Measurements from ENCODE around the gene TCAIM.
"Not testable (repeated sequence)": the region's sequence is repeated elsewhere in the genome, so short reads cannot be mapped to it uniquely, and the experiment has no call there.

TCAIM gene

DNA sequence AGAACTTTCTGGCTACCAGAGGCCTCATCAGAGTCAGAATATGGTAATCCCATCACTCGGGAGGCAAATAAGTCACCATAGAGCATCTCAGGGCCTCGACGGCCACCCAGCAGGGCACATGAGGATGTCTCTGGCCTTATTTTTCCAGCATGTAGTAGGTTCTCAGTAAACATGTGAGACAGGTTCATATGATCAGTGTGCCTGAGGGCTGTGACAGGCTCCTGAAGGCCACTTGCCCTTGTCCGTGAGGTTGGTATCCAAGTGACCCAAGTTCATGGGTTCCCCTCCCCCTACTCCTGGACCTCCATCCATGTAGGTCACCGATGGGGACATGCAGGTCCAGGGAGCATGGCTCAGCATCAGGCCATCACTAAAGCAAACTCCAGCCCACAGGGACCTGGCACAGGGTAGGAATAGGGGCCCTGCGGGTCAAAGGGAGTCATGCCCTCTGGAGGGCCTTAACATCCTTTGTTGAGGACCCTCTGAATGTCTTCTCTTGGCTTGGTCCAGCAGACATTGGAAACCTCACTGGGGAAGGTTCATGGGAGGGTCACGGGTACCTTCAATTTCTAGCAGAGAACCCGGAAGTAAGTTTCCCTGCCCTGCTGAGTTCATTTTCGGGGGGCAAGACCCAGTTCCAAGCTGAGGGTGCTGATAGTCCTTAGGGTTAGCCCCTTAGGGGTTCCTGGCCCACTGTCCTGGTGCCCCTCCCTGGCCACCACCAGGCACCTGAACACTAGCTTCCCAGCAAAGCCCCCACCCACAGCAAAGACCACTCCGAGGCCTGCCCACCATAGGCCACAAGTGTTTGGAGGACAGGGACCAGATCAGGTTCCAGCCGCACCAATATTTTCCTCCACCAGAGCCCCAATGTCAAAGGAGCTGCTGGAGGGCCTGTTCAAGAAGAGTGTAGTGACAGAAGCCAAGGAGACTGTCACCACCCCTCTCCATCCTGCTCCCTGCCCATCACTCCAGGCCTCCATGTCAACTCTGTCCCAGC lies 77.8 kb downstream of the TCAIM start:
- DNase-seq: no peak

DNA sequence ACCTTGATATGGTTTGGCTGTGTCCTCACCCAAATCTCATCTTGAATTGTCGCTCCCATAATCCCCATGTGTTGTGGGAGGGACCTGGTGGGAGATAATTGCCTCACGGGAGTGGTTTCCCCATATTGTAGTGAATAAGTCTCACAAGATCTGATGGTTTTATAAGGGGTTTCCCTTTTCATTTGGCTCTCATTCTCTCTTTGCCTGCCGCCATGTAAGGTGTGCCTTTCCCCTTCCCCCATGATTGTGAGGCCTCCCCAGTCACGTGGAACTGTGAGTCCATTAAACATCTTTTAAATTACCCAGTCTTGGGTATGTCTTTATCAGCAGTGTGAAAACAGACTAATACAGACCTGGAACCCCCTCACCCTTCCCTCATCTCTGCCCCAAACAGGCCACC lies 79.6 kb downstream of the TCAIM start:
- DNase-seq: not testable (repeated sequence)

DNA sequence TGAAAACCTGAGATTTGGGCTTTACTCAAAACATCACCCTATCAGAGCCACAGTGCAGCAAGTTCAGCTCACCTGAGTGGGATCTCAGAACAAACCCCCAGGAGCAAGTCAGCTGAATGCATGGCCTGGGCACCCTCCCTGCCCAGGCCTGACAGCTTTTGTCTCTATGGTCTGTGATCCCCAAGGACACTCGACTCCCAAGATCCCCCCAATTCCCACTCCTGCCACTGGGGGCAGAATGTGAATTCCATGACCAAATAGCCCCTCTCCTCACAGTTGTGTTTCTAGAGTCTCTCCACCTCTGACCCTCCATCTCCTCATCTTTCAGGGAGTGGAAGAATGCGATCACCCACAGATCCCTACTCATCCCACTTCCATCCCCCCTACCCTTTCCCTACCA lies 80.0 kb downstream of the TCAIM start:
- DNase-seq: no peak

DNA sequence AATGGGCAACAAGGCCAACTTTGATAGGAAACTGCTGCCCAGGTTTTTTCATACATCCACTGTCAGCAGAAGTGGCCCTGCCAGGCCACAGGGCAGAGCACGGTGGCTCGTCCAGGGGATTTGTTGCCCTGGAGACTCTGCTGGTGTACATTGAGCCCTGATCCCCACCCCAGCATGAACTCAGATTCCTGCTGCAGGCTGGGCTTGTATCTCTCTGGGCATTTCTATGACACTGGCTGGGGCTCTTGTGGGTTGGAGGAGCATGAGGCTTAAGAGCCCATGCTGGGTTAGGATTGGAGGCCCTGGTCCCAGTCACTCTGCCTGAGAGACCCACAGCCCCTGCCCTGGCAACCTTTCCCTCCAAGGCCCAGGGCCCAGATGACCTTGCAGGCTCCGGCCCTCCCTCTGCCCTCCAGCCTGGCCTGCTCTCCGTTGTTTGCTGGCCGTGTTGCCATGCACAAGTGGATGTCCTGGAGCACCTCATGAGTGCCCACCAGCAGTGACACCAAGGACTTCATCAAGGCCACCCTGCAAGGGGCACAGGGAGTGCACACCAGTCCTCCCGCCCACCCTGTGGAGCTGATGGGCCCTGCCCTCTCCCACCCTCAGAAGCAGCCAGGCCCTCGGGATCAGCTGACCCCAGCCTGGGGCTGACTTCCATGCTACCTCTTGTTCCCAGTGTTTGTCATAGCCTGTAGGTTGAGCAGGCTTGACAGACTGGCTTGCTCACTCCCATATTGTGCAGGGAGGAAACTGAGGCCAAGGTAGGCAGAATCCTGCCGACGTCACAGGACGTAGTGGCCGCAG lies 80.8 kb downstream of the TCAIM start:
- DNase-seq: no peak

DNA sequence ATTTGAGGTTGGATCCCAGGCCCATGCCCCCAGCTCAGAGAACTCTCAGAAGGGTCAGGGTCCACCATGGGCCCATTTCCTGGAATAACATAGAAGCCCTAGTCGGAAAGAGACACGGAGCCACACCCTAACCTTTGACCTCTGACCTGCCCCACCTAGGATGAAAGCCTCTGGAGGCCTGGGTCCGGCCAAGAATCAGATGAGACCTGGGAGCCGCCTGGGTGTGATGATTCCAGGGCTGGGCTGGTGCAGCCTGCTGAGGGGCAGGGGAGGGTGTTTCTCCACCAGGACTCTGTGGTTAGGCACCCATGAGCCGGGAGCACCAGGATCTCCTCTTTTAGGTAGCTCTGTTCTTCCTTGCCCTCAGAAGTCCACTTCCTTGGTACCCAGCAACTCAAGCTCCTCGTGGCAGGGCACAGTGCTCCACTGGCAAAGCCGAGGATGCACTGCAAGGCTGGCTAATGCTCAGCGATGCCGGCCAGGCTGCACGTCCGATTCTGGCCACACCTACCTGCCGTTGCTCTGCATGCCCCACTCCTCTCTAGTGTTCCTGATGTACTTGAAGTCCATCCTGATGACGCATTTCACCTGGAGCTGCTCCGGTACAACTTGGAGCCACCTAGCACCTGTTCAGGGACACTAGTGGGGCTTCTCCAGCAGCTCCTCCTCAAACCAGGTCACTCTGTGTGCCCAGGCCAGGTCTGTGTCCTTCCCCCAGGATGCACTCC lies 81.5 kb downstream of the TCAIM start:
- DNase-seq: no peak

DNA sequence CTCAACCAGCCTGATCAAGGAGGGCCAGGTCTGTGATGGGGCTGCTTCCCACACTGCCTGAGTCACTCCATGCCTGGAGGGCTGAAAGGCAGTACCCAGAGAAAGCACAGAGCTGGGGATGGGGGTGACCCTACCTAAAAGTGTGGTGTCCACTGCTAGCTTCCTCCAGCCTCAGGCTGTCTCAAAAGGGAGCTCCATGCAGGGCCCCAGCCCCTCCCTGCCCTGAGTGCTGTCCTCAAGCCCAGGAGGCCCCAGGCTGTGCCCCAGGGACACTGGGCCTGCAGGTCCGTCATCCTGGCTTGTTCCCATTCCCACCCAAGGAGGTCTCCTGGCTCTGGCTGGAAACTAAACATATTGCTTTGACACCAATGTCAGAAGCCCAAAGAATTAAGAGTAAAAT lies 82.1 kb downstream of the TCAIM start:
- DNase-seq: no peak

DNA sequence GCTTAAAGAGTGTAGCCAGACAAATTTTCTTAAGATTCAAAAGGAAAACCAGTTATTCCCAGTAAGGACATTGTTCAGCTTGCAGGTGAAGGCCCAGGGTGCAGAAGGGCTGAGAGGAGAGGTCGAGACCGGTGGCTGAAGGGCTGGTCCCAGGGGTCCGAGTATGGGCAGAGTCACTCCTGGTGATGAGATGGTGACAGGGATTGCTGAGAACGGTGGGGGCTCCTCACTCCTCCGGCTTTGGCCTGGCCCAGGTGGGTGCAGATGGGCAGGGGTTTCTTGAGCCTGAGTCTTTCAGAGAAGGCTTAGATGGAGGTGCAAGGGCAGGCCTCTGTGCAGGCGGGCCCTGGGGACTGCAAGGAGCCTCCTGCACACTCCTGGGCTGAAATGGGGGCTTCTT lies 82.7 kb downstream of the TCAIM start:
- no peak for DNase-seq

DNA sequence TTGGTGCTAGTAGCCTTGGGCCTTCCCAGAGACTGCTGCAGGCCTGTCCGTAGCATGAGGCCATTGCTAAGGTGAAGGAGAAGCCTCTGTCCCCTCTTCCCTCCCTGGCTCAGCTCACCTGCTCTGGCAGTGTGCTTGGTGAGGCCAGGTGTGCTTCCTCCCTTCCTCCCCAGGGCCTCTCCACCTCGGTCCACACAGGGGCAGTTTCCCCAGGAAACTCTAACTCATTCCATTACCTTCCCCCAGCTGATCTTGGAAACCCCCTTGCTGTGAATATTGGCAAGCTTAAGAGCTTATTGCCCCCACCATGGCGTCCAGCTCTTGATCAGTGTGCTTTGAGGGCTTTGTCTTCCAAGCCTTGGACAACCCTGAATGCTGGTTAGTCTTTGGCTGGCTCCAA lies 86.2 kb downstream of the TCAIM start:
- no peak for DNase-seq

DNA sequence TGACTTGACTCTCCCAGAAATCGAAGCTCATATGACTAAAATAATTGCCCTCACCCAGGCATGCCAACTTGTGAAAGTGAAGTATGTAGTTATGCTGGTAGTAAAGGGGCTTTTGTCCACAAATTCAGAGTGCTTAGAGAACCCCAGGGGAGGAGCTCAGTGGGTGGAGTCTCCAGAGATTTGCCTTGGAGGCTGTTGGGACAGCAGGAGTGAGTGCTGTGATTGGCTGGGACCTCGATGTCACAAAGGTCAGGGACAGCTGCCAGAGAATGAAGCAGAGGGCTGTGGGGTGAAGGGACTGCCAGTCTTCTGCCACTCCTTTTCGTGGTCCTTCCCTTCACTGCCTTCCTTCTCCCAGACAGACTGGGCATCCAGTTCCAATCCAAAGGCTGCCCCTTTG lies 89.1 kb downstream of the TCAIM start:
- no peak for DNase-seq

DNA sequence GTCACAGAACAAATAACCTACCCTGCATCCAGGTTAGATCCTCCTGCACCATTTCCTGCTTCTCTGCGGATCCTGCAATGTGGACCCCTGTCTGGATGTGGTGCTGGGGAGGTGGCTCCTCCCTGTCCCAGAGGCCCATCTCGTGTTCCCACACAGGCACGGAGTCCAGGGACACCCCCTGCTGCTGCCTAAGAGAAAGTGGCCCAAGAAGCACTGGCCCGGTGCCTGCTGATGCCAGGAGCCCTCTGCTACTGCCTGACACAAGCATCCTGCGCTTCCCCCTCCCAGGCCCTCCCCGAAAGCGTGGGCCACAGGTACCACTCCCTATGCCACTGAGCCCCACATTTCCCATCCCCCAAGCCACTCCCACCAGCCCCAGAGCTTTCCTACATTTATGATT lies 90.3 kb downstream of the TCAIM start:
- no peak for DNase-seq

DNA sequence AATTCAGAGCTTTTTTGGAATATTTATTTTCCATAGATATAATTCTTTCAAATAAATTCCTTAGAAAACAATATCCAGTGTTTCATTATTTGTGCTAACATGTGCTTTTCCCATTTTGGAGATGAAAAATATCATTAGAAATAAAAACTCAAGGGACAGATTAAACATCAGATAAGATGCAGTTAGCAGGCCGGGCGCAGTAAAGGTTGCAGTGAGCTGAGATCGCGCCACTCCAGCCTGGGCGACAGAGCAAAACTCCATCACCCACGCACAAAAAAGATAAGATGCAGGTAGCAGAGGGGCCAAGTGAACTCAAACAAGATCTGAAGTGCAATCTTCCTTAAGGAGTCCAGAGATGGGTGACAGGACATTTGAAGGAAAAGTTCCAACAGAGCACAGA lies 90.9 kb downstream of the TCAIM start:
- no peak for DNase-seq

DNA sequence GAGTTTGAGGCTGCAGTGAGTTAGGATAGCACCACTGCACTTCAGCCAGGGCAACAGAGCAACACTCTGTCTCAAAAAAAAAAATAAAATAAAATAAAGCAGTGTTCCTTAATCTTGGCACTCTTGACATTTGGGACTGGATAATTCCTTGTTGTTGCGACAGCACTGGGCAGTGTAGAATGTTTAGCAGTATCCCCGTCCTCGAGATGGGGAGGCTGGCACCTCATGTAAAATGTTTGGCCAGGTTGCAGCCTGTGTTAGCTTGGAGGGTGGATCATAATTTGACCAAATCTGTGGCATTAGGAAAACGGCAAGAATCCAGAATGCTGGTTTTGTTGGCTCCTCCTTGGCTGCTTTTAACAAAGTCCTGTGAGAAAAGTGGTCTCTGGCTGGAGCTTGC lies 91.9 kb downstream of the TCAIM start:
- DNase-seq: no peak

DNA sequence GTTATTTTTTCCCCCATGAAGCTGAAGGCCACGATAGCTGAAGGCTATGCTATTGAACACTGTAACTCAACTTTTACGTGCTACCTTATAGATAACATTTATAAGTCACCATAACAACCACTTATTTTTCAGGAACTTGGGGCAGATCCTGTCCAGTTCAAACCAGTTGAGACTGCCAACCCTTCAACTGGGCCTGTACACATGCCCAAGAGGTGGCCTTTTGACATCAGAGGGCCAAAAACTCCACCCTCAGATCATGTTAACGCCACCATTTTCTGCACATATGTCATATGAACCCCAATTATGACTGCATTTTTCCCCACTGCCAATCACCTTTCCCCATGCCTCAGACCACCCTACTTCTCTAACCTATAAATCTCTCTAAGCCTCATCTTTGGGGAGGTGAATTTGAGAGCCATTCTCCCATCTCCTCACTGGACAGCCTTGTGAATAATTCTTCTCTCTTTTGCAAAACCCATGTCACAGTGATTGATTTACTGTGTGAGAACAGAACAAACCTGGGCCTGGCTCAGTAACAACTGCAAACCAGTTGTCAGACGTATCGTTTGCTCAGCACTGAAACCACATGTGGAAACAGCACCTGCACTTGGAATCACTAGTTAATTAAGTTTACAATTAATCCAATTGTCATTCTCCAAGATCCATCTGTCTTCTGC lies 96.4 kb downstream of the TCAIM start:
- DNase-seq: no peak

DNA sequence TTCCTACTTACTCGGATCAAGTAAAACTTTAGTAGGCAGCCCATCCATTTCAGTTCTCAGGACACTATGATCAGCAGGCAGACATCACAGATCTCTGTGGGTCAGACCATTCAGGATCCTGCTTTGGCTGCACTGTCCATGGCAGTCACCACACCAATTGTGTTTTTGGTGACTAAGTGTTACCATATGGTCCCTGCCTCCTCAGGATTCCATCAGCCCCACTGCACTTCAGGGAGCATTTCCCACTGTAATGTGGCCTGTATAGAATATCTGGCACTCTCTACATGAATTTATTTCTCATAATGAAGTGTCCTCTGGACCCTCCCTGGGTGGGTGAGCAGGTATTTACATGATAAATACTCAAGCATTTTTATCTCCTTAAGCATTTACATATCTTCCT lies 97.6 kb downstream of the TCAIM start:
- no peak for DNase-seq

DNA sequence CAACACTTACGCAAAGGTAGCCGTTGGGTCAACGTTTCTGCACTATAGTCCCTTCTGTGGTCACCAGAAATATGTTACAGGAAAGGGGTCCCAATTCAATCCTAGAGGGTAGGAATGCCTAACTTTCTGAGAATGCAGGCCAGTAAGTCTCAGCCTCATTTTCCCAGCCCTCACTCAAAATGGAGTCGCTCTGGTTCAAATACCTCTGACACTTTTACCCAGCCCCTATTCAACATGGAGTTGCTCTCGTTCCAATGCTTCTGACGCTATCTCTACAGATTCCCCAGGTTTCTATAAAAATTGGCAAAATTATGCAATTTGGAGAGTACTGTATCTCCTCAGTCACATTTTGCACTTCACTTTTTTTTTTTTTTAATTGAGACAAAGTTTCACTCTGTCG lies 99.2 kb downstream of the TCAIM start:
- no peak for DNase-seq

DNA sequence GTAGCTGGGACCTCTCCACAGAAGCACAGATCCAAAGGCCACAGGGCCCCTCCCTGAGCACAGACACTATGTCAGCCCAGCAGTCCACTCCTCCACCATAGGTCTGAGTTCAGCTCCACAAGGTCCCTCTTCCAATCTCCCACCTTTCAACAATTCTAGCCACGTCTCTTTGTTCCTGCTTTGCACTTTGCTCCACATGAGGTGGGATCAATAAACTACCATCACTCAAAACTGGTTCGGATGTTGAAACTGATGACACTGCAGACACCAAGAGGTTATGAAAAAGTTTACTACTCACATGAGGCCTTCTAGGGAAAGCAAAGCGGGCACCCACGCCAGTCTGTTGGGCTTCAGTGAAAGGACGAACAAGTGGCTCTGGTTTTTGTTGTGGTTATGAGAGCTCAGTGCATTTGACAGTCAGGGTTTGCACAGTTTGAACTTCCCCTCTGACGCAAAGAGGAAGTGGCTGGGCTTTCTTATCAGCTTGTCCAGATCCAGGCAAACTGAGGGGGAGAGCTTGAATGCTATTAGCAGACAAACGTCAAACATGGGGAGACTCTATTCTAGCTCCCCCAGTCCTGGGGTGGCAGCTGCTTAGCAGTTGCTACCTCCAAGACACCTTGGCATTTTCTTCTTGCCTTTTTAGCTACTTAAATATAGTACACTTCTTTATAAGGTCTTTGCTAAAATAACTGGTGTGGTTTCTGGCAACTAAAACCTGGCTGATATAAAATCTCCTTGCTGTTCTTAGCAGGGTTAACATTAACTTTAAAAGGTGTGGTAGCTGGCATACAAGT lies 101.1 kb downstream of the TCAIM start:
- peak; percentile 23 to 34 for DNase-seq

DNA sequence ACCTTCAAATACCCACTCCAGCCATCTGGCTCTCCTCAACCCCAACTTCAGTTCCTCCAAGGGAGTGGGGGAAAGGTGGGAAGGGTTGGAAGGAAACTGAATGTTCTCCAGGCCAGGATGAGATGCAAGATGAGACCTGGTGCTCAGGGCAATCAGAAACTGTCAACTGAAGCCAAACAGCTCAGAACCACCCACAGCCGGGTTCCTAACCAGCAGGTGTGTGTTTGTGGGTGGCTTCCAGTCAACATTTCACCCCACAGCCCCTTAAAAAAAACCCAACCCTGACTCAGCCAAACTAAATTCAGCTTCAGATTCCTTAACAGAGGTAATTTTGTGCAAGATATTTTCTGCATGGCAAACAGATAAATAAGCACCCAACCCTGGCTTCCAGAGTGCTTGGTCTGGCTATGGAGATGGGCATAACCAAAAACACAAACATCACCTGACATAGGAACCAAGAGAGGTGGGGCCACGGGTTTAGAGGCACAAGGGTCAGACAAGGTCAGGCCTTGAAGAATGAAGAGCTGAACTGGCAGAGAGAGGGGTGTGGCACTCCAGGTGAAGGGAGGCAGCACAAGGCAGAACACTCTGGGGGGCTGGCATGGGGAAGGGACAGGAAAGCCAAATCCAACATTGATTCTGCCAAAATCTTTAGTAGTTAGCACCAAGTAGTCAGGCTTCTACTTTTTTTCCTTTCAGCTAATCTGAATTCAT lies 104.2 kb downstream of the TCAIM start:
- no peak for DNase-seq

DNA sequence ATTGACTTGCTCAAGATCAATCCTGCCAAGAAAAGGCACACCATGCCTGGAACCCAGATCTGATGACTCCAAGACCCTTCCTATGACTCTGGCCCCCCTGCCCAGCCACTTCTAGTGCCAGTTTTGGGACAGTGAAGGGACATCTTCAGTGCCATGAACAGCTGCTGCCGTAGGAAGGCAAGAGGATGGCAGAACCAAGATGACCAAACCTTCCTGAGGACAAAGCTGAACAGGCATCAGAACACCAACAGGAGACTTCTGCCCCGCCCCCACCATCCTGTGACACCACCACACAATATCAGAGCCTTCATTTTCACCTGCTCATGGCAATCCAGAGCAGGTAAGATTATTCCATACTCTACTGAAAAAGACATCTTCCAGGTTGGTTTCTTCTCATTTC lies 105.9 kb downstream of the TCAIM start:
- no peak for DNase-seq

DNA sequence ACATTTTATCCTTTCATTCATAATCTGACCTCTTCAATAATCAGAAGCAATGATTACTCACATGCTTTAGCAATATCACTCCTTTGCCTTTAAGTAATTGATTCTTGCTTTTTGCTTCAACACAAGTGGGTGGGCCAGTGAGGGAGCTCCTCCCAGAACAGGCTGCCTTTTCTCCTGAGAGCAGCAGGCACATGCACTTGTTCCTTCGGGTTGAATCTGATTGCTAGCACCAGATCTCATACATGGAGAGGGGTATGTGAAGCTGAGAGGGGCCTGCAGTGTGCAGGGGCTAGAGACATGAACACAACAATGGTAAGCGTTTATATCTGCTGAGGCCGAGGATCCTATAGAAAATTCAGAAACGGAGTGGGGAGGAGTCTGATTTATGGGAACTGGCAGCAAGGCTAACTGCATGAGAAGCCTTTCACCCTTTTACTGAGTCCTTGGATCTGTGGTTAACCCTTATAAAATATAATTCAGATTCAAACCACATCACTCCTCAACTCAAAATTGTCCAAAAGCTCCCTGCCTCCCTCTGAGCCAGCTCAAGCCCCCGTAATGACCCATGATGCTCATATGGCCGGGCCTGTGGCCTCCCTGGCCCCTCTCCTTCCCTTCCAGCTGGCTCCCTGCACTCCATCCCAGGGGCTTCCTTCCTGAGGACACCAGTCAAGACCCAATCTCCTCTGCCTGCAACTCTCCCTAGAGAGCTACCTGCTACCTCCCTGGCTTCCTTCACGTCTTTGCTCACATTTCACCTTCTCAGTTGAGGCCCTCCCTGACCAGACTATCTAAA lies 106.5 kb downstream of the TCAIM start:
- DNase-seq: no peak

DNA sequence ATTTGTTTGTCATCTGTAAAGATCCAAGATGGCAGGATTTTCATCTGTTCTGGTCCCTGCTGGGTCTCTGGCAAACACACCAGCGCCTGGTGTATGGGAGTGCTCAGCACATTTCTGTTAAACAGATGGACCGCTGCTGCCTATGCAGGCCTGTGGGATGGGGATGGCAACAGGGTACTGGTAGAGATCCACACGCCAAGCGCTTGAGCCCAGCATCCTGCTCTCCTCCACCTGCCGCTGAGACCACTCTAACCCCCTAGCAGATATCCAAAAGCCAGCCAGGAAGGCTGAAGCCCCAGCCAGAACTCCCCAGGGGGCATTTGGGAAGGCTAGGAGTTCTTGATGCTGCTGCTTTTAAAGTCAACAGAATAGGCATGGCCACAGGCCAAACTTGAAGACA lies 107.2 kb downstream of the TCAIM start:
- DNase-seq: no peak
